ENCODE results near the gene NRXN3.

The NRXN3 gene

GRCh38 chr14:79157369-79157768, 987.2 kb downstream of the NRXN3 start:
- in situ Hi-C loops (cut with MboI; ENCODE audit: low sequenced_read_pairs, unreplicated experiment): no loop called here
- TF ChIP-seq CTCF (IDR thresholded peaks at IDR 0.05; ENCODE audit: borderline replicate concordance, control extremely low read depth, extremely low read depth, insufficient read depth, missing control alignments): no peak
- DNase-seq (ENCODE audit: low spot score): no peak

- in situ Hi-C loops (cut with MboI; ENCODE audit: low sequenced_read_pairs, unreplicated experiment): no loop called here
- no peak for DNase-seq (ENCODE audit: low spot score)
- no peak for TF ChIP-seq CTCF (IDR thresholded peaks at IDR 0.05; ENCODE audit: borderline replicate concordance, control extremely low read depth, extremely low read depth, insufficient read depth, missing control alignments)
Observed at GRCh38 chr14:79161571-79161970, 991.4 kb downstream of the NRXN3 start.

GRCh38 chr14:79162833-79163232, 992.7 kb downstream of the NRXN3 start:
- no peak for TF ChIP-seq CTCF (IDR thresholded peaks at IDR 0.05; ENCODE audit: borderline replicate concordance, control extremely low read depth, extremely low read depth, insufficient read depth, missing control alignments)
- in situ Hi-C loops (cut with MboI; ENCODE audit: low sequenced_read_pairs, unreplicated experiment): no loop called here
- no peak for DNase-seq (ENCODE audit: low spot score)

GRCh38 chr14:79165471-79166090, 995.4 kb downstream of the NRXN3 start:
- no peak for DNase-seq (ENCODE audit: low spot score)
- in situ Hi-C loops (cut with MboI; ENCODE audit: low sequenced_read_pairs, unreplicated experiment): no loop called here
- no peak for TF ChIP-seq CTCF (IDR thresholded peaks at IDR 0.05; ENCODE audit: borderline replicate concordance, control extremely low read depth, extremely low read depth, insufficient read depth, missing control alignments)

- in situ Hi-C loops (cut with MboI; ENCODE audit: low sequenced_read_pairs, unreplicated experiment): no loop called here
- no peak for TF ChIP-seq CTCF (IDR thresholded peaks at IDR 0.05; ENCODE audit: borderline replicate concordance, control extremely low read depth, extremely low read depth, insufficient read depth, missing control alignments)
- no peak for DNase-seq (ENCODE audit: low spot score)
Observed at GRCh38 chr14:79166171-79166570, 996.0 kb downstream of the NRXN3 start.

GRCh38 chr14:79167957-79168356, 997.8 kb downstream of the NRXN3 start:
- TF ChIP-seq CTCF (IDR thresholded peaks at IDR 0.05; ENCODE audit: borderline replicate concordance, control extremely low read depth, extremely low read depth, insufficient read depth, missing control alignments): no peak
- in situ Hi-C loops (cut with MboI; ENCODE audit: low sequenced_read_pairs, unreplicated experiment): no loop called here
- DNase-seq (ENCODE audit: low spot score): no peak
